ENCODE data around the gene ASB13.

ASB13 gene

GRCh38 chr10:5666008-5666840 is at the start of gene ASB13:
ASB13 (minus strand) TSS chr10:5666595; CDS start chr10:5666551, 44 bp downstream.
- CTCF ChIA-PET: interaction anchor here (2.7 kb wide), 1 partner anchor 37 kb away, joined by 13 read pairs; no protein-coding TSS in a partner anchor
- Histone ChIP-seq H3K4me1 (ENCODE audit: control insufficient read depth, insufficient read depth, low read length) (peaks cover 22% of the 10 kb centered on the region), H3K4me3 (ENCODE audit: low read depth, low read length) (peak within 1 kb of the TSS; percentile 78), H3K9me3 (ENCODE audit: control insufficient read depth, insufficient read depth, low read depth, low read length) (no peaks in the 10 kb centered on the region), H3K36me3 (ENCODE audit: control insufficient read depth in 2 of 2, insufficient read depth in 1 of 2, low read length in 2 of 2) (no peaks in the 10 kb centered on the region), H3K27ac (ENCODE audit: extremely low read depth, low read depth, low read length) (peak within 1 kb of the TSS; percentile 65; the same call in 1 of the 2 replicates)
- POLR2A ChIA-PET: interaction anchor here (1.2 kb wide), 1 partner anchor 224 kb away, joined by 3 read pairs; the partner anchor contains the start of genes ANKRD16 and FBH1
- TF ChIP-seq GLIS2 (tag by site-specific recombination; IDR thresholded peaks at IDR 0.05) (peak; percentile 85), ZBTB26 (tag by site-specific recombination; optimal IDR thresholded peaks at IDR 0.05) (peak; percentile 99), ZNF335 (tag by site-specific recombination; conservative IDR thresholded peaks at IDR 0.05) (peak; percentile 93), ZNF175 (tag by site-specific recombination; IDR thresholded peaks at IDR 0.05) (no peak), ZBTB1 (tag by site-specific recombination; IDR thresholded peaks at IDR 0.05) (peak; percentile 98), ZFHX2 (tag by site-specific recombination; conservative IDR thresholded peaks at IDR 0.05) (peak; percentile 95), ZNF600 (tag by site-specific recombination; IDR thresholded peaks at IDR 0.05) (peak; percentile 81), KLF17 (tag by site-specific recombination; IDR thresholded peaks at IDR 0.05) (0 out of 2 replicates have a peak, but pooled peaks have one; percentile 43), ZNF391 (tag by site-specific recombination; IDR thresholded peaks at IDR 0.05; ENCODE audit: borderline replicate concordance, low read depth) (0 out of 2 replicates have a peak, but pooled peaks have one; percentile 39), ZNF341 (tag by site-specific recombination; IDR thresholded peaks at IDR 0.05; ENCODE audit: low read depth) (peak; percentile 66), ZNF629 (tag by site-specific recombination; IDR thresholded peaks at IDR 0.05) (0 out of 2 replicates have a peak, but pooled peaks have one; percentile 24), ZNF311 (tag by site-specific recombination; IDR thresholded peaks at IDR 0.05; ENCODE audit: borderline replicate concordance) (no peak), ZNF416 (tag by site-specific recombination; IDR thresholded peaks at IDR 0.05) (no peak), ZIC2 (tag by site-specific recombination; IDR thresholded peaks at IDR 0.05) (peak; percentile 29; the same call in 1 of the 2 replicates), IKZF3 (tag by site-specific recombination; IDR thresholded peaks at IDR 0.05) (0 out of 2 replicates have a peak, but pooled peaks have one; percentile 7), ZNF274 (IDR thresholded peaks at IDR 0.05; ENCODE audit: low read length) (no peak), ZNF274 (tag by site-specific recombination; IDR thresholded peaks at IDR 0.05; ENCODE audit: borderline replicate concordance) (no peak), ZNF621 (tag by site-specific recombination; IDR thresholded peaks at IDR 0.05) (no peak), ZNF19 (tag by site-specific recombination; IDR thresholded peaks at IDR 0.05; ENCODE audit: low read depth) (no peak), KLF1 (tag by site-specific recombination; IDR thresholded peaks at IDR 0.05) (peak; percentile 51; the same call in 1 of the 2 replicates), ZNF2 (tag by site-specific recombination; IDR thresholded peaks at IDR 0.05) (peak; percentile 72; the same call in 1 of the 2 replicates), ZNF174 (tag by site-specific recombination; IDR thresholded peaks at IDR 0.05) (no peak), GLIS1 (tag by site-specific recombination; IDR thresholded peaks at IDR 0.05) (peak; percentile 39), ZNF692 (tag by site-specific recombination; IDR thresholded peaks at IDR 0.05) (no peak), ZBTB8A (tag by site-specific recombination; IDR thresholded peaks at IDR 0.05) (peak; percentile 52), ZNF76 (tag by site-specific recombination; IDR thresholded peaks at IDR 0.05; ENCODE audit: borderline replicate concordance, low read depth) (peak; percentile 55; the same call in 1 of the 2 replicates), TSHZ1 (tag by site-specific recombination; IDR thresholded peaks at IDR 0.05; ENCODE audit: borderline replicate concordance) (no peak), KLF9 (tag by site-specific recombination; IDR thresholded peaks at IDR 0.05; ENCODE audit: low read depth) (peak; percentile 67), CTCF (tag by site-specific recombination; IDR thresholded peaks at IDR 0.05) (0 out of 2 replicates have a peak, but pooled peaks have one; percentile 59)

Data from HEK293 (cell line).